HG03457 (cell line): ENCODE measurements around the gene TBC1D4.

ENCODE experiments used
- ATAC-seq: cut with Tn5 transposase; IDR thresholded peaks from one replicate; pipeline ENCODE4 v1.9.1; 2021; ENCODE audit warnings: moderate number of reproducible peaks; ENCODE audit not compliant: unreplicated experiment

TBC1D4 gene, protein sequence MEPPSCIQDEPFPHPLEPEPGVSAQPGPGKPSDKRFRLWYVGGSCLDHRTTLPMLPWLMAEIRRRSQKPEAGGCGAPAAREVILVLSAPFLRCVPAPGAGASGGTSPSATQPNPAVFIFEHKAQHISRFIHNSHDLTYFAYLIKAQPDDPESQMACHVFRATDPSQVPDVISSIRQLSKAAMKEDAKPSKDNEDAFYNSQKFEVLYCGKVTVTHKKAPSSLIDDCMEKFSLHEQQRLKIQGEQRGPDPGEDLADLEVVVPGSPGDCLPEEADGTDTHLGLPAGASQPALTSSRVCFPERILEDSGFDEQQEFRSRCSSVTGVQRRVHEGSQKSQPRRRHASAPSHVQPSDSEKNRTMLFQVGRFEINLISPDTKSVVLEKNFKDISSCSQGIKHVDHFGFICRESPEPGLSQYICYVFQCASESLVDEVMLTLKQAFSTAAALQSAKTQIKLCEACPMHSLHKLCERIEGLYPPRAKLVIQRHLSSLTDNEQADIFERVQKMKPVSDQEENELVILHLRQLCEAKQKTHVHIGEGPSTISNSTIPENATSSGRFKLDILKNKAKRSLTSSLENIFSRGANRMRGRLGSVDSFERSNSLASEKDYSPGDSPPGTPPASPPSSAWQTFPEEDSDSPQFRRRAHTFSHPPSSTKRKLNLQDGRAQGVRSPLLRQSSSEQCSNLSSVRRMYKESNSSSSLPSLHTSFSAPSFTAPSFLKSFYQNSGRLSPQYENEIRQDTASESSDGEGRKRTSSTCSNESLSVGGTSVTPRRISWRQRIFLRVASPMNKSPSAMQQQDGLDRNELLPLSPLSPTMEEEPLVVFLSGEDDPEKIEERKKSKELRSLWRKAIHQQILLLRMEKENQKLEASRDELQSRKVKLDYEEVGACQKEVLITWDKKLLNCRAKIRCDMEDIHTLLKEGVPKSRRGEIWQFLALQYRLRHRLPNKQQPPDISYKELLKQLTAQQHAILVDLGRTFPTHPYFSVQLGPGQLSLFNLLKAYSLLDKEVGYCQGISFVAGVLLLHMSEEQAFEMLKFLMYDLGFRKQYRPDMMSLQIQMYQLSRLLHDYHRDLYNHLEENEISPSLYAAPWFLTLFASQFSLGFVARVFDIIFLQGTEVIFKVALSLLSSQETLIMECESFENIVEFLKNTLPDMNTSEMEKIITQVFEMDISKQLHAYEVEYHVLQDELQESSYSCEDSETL (N-terminal part only)

DNA sequence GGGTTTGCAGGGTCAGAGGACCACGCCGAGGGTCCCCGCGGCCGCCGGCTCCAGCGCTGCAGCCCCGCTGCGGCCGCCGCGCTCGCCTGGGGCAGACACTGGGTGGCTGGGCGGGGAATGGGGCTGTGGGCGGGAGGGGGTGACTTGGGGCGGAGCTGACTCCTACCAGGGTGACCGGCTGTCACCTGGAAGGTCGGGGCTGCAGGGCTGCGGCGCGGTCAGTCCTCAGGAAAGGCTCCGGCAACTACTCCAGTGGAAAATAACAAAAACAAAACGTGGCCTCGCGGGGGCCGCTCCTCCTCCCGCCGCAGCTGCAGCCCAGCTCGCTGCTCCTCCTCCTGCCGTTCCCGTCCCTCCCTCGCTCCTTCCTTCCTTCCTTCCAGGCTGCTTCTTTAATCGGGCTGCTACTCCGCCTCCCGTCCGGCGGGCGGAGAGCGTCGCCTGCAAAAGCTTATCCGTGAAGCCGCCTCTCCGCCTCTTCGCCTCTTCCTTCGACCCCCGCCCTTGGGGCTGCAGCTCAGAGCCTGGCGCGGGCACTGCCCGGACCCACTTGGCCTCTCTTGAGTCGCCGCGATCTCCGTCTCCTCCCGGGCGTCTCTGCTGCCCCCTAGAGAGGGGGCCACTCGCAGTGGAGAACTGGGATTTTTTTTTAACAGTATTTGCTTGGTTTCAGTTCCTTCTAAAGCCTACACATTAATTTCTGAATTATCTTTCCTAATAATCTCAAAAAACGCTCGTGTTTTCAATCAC, at the start of gene TBC1D4:
Gene TBC1D4 (minus strand): TSS at position 100 of the 750 bp plus-strand sequence. CDS start 402 bp downstream, outside the sequence.
- ATAC-seq: peak; percentile 78

DNA sequence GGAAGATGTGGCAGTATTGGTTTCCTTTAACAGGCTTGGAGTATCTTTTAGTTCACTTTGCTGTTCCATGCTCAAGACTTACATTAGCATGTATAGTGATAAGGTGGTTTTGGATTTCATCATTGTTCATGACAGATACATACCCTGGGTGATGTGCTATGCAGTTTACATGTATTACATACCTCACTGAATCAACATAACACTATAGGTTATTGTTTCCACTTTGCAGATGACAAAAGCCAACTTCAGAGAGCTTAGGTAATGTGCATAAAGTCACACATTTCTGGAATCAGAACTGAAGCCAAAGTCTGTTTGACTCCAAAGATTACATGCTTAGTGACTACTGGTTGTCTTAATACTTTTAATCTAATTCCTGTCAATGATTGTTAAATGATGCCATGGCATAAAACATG, 48.6 kb upstream of the TBC1D4 start:
- ATAC-seq: no peak

DNA sequence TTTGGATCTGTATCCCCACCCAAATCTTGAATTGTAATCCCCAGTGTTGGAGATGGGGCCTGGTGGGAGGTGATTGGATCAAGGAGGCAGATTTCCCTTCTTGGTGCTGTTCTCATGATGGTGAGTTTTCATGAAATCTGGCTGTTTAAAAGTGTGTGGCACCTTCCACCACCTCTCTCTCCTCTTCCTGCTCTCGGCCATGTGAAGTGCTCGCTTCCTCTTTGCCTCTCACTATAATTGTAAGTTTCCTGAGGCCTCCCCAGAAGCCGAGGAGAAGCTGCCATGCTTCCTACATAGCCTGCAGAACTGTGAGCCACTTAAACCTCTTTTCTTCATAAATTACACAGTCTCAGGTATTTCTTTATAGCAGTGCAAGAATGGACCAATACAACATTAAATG, 40.0 kb upstream of the TBC1D4 start:
- ATAC-seq: no peak

GRCh38 chr13:75518439-75519088, 36.6 kb upstream of the TBC1D4 start:
- ATAC-seq: no peak

- no peak for ATAC-seq
These were observed 32.4 kb upstream of the TBC1D4 start for GRCh38 chr13:75514080-75514995.

GRCh38 chr13:75513271-75513670, 31.3 kb upstream of the TBC1D4 start:
- no peak for ATAC-seq

DNA sequence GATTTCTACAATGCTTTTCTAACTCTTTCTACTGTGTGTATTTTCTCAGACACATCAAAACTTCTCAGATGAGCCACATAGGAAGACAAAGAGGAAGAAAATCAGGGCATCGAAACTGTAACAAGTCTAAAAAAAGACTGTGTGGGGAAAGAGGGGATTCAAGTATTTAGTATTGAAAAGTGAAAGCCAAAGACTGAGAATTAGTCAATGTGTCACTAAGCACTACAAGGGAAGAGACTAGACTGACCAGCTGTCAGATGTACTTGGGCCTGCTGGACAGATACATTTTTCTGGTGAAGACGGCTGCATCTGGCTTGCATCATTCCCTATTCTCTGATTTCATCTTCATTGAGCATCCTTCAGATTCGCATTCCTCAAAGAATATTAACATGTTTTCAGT, 30.3 kb upstream of the TBC1D4 start:
- peak; percentile 92 for ATAC-seq

- ATAC-seq: no peak
These were observed 29.2 kb upstream of the TBC1D4 start for GRCh38 chr13:75511051-75511625.

GRCh38 chr13:75508002-75508548, 26.1 kb upstream of the TBC1D4 start:
- no peak for ATAC-seq

GRCh38 chr13:75507027-75508001, 25.3 kb upstream of the TBC1D4 start:
- ATAC-seq: no peak

- ATAC-seq: no peak
These were observed 24.0 kb upstream of the TBC1D4 start for GRCh38 chr13:75506018-75506417.

DNA sequence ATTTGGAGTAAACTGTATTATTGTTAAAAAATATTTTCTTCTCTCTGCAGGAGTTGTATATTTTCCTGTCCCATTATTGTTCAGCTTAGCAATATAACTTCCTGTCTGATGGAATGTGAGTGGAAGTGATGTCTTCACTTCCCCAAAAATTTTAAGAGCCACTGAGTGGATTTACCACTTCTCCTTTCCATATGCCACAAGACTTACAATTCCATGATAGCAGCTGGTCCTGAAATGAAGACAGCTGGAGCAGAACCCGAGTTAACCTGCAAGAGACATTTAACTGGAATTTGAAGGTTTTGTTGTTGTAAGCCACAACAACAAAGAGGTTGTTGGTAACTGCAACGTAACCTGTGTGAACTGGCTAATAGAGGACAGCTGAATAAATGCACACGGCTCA, 23.4 kb upstream of the TBC1D4 start:
- no peak for ATAC-seq

DNA sequence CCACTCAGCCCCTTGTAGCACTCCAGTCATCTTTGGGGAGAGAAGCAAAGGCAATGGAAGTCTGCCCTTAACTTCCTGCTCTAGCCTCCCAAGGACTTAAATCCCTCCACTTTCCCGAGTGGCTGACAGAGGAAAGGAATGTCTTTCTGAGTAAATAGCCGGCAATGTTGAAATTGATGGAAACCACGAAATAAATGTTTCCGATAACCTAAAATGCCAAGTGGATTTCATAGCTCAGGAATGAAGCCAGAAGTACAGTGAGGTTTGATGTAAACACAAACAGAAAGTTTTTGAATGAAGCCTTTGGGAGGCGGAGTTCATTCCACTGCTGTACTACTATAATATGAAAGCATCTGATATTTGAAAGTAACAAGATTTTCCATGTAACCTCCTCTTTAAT, 14.0 kb upstream of the TBC1D4 start:
- no peak for ATAC-seq

DNA sequence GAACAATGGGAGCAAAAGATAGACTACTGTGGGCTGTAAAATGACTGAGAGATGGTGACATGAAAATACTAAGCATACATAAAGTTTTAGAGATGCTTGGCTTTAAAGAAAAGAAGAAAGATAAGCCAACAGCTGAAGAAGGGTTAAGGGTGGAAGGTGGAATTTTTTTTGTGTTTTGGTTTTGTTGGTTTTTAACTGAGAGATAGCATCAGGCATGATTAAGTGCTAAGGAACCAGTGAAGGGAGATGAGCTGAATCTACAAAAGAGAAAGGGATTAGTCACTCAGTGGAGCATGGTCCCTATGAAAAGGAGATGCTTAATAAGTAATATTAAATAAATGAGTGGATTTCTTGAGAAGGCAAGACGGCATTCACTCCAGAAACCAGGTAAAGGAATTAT, 12.5 kb upstream of the TBC1D4 start:
- no peak for ATAC-seq

GRCh38 chr13:75493156-75493555, 11.2 kb upstream of the TBC1D4 start:
- ATAC-seq: no peak

DNA sequence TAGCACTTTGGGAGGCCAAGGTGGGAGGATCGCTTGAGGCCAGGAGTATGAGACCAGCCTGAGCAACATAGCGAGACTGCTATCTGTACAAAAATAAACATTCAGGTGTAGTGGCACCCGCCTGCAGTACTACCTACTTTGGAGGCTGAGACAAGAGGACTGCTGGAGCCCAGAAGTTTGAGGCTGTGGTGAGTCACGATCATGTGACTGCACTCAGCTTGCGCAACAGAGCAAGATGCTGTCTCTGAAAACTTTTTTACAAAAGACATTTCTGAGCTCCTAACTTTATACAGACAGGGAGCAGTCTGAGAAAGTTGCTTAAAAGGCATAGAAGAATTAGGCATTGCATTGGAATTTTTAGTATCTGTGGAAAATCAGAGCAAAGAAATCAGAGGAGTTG, 10.4 kb upstream of the TBC1D4 start:
- ATAC-seq: no peak

DNA sequence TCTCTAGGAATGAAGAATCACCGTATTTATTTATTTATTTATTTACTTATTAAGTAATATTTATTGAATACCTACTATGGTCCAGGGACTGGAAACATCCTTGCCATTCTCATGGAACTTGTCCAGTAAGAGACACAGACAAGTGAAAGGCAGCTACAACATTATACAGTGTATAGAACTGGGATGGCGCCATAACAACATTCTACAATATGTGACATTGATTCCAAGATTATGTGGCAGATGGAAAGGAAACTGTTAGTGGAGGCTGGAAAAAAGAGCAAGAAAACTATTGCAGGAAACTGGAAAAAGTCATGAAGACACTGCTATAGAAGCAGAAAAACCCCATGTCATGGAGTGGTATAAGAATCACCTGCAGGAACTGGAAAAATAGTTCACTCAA, 9.4 kb upstream of the TBC1D4 start:
- no peak for ATAC-seq
